ENCODE data around the gene MRPS34. TPM values are rescaled to one million over a fixed set of nuclear protein-coding genes. Genes with fewer than 3 reads are reported as not detected.

MRPS34 gene
- 242 TPM for polyA plus RNA-seq (2013, experiment 1 of 2)
- polyA plus RNA-seq (2013, experiment 2 of 2), result 246 TPM

- Histone ChIP-seq H3K23ac (ENCODE audit: low read length) (peak within 1 kb of the TSS; percentile 80), H3K4me1 (ENCODE audit: control insufficient read depth, low read depth, low read length) (no peaks in the 10 kb centered on the region), H3K4me2 (ENCODE audit: low read length) (peak within 1 kb of the TSS; percentile 85), H3K79me2 (ENCODE audit: control insufficient read depth, insufficient read depth, low read length) (peaks cover 11% of the 10 kb centered on the region), H2BK15ac (replicated peaks; ENCODE audit: low read depth) (no peak within 1 kb of the TSS), H4K5ac (ENCODE audit: low read length) (no peak within 1 kb of the TSS), H4K8ac (ENCODE audit: low read depth, low read length) (no peak within 1 kb of the TSS), H3K27ac (ENCODE audit: low read depth, low read length) (peak within 1 kb of the TSS; percentile 87), H3K4ac (ENCODE audit: low read depth, low read length) (peak within 1 kb of the TSS; percentile 79), H3K79me1 (ENCODE audit: low read length) (peaks cover 8% of the 10 kb centered on the region), H2AK5ac (ENCODE audit: low read length) (peak within 1 kb of the TSS; percentile 85), H2BK5ac (ENCODE audit: low read length) (no peak within 1 kb of the TSS), H3K36me3 (ENCODE audit: control insufficient read depth, insufficient read depth, low read length) (no peaks in the 10 kb centered on the region), H3K27me3 (ENCODE audit: insufficient read depth, low read length, poor library complexity) (no peaks in the 10 kb centered on the region), H3K9ac (ENCODE audit: low read length) (peak within 1 kb of the TSS; percentile 93), H2BK120ac (ENCODE audit: low read depth, low read length) (no peak within 1 kb of the TSS), H3K4me3 (ENCODE audit: low read length) (peak within 1 kb of the TSS; percentile 97), H3K18ac (ENCODE audit: low read length) (peak within 1 kb of the TSS; percentile 78), H3K56ac (ENCODE audit: low read length) (peak within 1 kb of the TSS; percentile 99)
- peak; percentile 92 for DNase-seq
- WGBS (ENCODE audit: extremely low coverage, insufficient coverage, low lambda C conversion rate), result no CpG with 5 or more reads among the region's 108 CpGs
Measured at GRCh38 chr16:1772908-1773702, at the start of gene MRPS34. MRPS34 (minus strand) TSS chr16:1773134; CDS start chr16:1773119, 15 bp downstream.

DNA sequence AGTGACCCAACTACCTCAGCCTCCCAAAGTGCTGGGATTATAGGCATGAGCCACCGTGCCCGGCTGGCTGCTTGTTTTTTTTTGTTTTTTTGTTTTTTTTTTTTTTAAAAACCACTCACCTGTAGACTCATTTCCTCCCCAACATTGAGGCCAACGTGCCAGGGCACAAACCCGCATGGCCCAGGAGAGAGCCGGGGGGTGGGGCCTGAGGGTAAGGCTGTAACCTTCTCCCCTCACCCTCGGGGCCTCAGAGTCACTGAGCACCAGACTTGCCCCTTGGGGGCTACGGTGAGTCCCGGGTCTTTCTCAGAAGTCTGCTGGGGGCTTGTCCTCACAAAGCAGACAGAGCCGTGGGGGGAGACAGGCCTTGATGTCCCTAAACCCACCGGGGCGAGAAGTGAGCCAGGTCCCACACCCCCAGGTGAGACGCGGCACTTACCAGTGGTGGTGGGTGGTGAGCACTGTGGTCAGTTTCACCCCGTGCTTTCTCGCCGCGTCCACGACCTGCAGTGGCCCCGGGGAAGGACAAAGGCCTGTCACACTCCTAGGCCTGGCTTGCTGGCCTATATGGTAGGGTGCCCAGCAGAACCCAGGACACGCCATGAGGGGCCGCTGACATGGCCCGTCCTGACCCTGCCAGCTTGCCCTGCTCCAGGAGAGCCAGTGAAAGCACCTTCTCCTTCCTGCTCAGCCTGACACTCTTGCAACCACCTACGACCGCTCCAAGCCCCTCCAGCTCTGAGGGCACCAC is 49.1 kb upstream of the MRPS34 start:
- Histone ChIP-seq H3K27ac (ENCODE audit: low read depth, low read length) (no peak overlapping the region), H3K56ac (ENCODE audit: low read length) (no peak overlapping the region), H3K4me2 (ENCODE audit: low read length) (no peak overlapping the region), H3K4me3 (ENCODE audit: low read length) (no peak overlapping the region), H3K18ac (ENCODE audit: low read length) (no peak overlapping the region), H3K36me3 (ENCODE audit: control insufficient read depth, insufficient read depth, low read length) (no peaks in the 10 kb centered on the region), H4K5ac (ENCODE audit: low read length) (no peak overlapping the region), H3K23ac (ENCODE audit: low read length) (no peak overlapping the region), H2BK120ac (ENCODE audit: low read depth, low read length) (no peak overlapping the region), H2BK5ac (ENCODE audit: low read length) (no peak overlapping the region), H3K9ac (ENCODE audit: low read length) (no peak overlapping the region), H3K4me1 (ENCODE audit: control insufficient read depth, low read depth, low read length) (no peaks in the 10 kb centered on the region), H4K8ac (ENCODE audit: low read depth, low read length) (no peak overlapping the region), H3K4ac (ENCODE audit: low read depth, low read length) (no peak overlapping the region), H3K79me2 (ENCODE audit: control insufficient read depth, insufficient read depth, low read length) (no peaks in the 10 kb centered on the region), H3K79me1 (ENCODE audit: low read length) (no peaks in the 10 kb centered on the region), H2BK15ac (replicated peaks; ENCODE audit: low read depth) (no peak overlapping the region), H3K27me3 (ENCODE audit: insufficient read depth, low read length, poor library complexity) (no peaks in the 10 kb centered on the region), H2AK5ac (ENCODE audit: low read length) (no peak overlapping the region)
- WGBS (ENCODE audit: extremely low coverage, insufficient coverage, low lambda C conversion rate), result no CpG with 5 or more reads among the region's 24 CpGs
- no peak for DNase-seq

- H3K18ac ChIP-seq (ENCODE audit: low read length), result no peak overlapping the region
- H3K4me1 ChIP-seq (ENCODE audit: control insufficient read depth, low read depth, low read length), result no peaks in the 10 kb centered on the region
- H3K4me3 ChIP-seq (ENCODE audit: low read length), result no peak overlapping the region
- no peak overlapping the region for H3K9ac ChIP-seq (ENCODE audit: low read length)
- no peaks in the 10 kb centered on the region for H3K36me3 ChIP-seq (ENCODE audit: control insufficient read depth, insufficient read depth, low read length)
- H4K5ac ChIP-seq (ENCODE audit: low read length), result no peak overlapping the region
- H2AK5ac ChIP-seq (ENCODE audit: low read length), result no peak overlapping the region
- no peak overlapping the region for H4K8ac ChIP-seq (ENCODE audit: low read depth, low read length)
- no peak overlapping the region for H3K27ac ChIP-seq (ENCODE audit: low read depth, low read length)
- WGBS (ENCODE audit: extremely low coverage, insufficient coverage, low lambda C conversion rate), result no CpG with 5 or more reads among the region's 12 CpGs
- no peak overlapping the region for H3K4ac ChIP-seq (ENCODE audit: low read depth, low read length)
- DNase-seq, result no peak
- no peaks in the 10 kb centered on the region for H3K79me1 ChIP-seq (ENCODE audit: low read length)
- no peak overlapping the region for H2BK120ac ChIP-seq (ENCODE audit: low read depth, low read length)
- no peak overlapping the region for H3K23ac ChIP-seq (ENCODE audit: low read length)
- H2BK5ac ChIP-seq (ENCODE audit: low read length), result no peak overlapping the region
- no peak overlapping the region for H2BK15ac ChIP-seq (replicated peaks; ENCODE audit: low read depth)
- no peak overlapping the region for H3K4me2 ChIP-seq (ENCODE audit: low read length)
- H3K27me3 ChIP-seq (ENCODE audit: insufficient read depth, low read length, poor library complexity), result no peaks in the 10 kb centered on the region
- no peaks in the 10 kb centered on the region for H3K79me2 ChIP-seq (ENCODE audit: control insufficient read depth, insufficient read depth, low read length)
- H3K56ac ChIP-seq (ENCODE audit: low read length), result no peak overlapping the region
Measured at GRCh38 chr16:1820946-1821290, 48.0 kb upstream of the MRPS34 start.

- no peak overlapping the region for H4K8ac ChIP-seq (ENCODE audit: low read depth, low read length)
- no peak overlapping the region for H3K9ac ChIP-seq (ENCODE audit: low read length)
- H3K4me2 ChIP-seq (ENCODE audit: low read length), result no peak overlapping the region
- WGBS (ENCODE audit: extremely low coverage, insufficient coverage, low lambda C conversion rate), result no CpG with 5 or more reads among the region's 25 CpGs
- no peak overlapping the region for H4K5ac ChIP-seq (ENCODE audit: low read length)
- H3K4ac ChIP-seq (ENCODE audit: low read depth, low read length), result no peak overlapping the region
- H3K79me2 ChIP-seq (ENCODE audit: control insufficient read depth, insufficient read depth, low read length), result no peaks in the 10 kb centered on the region
- H3K4me3 ChIP-seq (ENCODE audit: low read length), result no peak overlapping the region
- H3K27me3 ChIP-seq (ENCODE audit: insufficient read depth, low read length, poor library complexity), result no peaks in the 10 kb centered on the region
- H3K4me1 ChIP-seq (ENCODE audit: control insufficient read depth, low read depth, low read length), result no peaks in the 10 kb centered on the region
- H2BK15ac ChIP-seq (replicated peaks; ENCODE audit: low read depth), result no peak overlapping the region
- DNase-seq, result no peak
- no peak overlapping the region for H3K56ac ChIP-seq (ENCODE audit: low read length)
- no peak overlapping the region for H3K18ac ChIP-seq (ENCODE audit: low read length)
- no peak overlapping the region for H3K27ac ChIP-seq (ENCODE audit: low read depth, low read length)
- H2BK120ac ChIP-seq (ENCODE audit: low read depth, low read length), result no peak overlapping the region
- H2AK5ac ChIP-seq (ENCODE audit: low read length), result no peak overlapping the region
- no peaks in the 10 kb centered on the region for H3K36me3 ChIP-seq (ENCODE audit: control insufficient read depth, insufficient read depth, low read length)
- H3K79me1 ChIP-seq (ENCODE audit: low read length), result no peaks in the 10 kb centered on the region
- no peak overlapping the region for H3K23ac ChIP-seq (ENCODE audit: low read length)
- no peak overlapping the region for H2BK5ac ChIP-seq (ENCODE audit: low read length)
Measured at GRCh38 chr16:1820096-1820945, 47.4 kb upstream of the MRPS34 start.

DNA sequence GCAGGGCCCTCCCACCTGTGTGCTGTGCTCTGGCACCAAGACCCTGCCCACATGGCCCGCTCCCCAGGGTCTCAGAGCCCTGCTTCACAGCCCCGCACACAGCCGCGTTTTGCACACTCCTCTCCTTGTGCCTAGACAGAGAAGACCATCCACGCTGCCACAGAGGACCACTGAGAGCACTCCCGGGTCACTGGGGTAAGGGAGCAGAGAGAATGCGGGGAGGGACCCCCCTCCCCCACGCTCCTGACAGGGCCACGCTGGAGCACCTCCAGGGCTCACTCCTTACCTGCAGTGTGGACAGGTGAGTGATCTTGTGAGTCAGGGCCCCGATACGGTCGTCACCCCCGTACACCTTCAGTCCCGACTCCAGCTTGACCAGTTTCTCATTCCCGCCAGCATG is 46.7 kb upstream of the MRPS34 start:
- DNase-seq, result no peak
- Histone ChIP-seq H3K79me2 (ENCODE audit: control insufficient read depth, insufficient read depth, low read length) (no peaks in the 10 kb centered on the region), H2AK5ac (ENCODE audit: low read length) (no peak overlapping the region), H2BK15ac (replicated peaks; ENCODE audit: low read depth) (no peak overlapping the region), H3K9ac (ENCODE audit: low read length) (no peak overlapping the region), H3K79me1 (ENCODE audit: low read length) (no peaks in the 10 kb centered on the region), H3K4me2 (ENCODE audit: low read length) (no peak overlapping the region), H3K27me3 (ENCODE audit: insufficient read depth, low read length, poor library complexity) (no peaks in the 10 kb centered on the region), H4K8ac (ENCODE audit: low read depth, low read length) (no peak overlapping the region), H2BK5ac (ENCODE audit: low read length) (no peak overlapping the region), H3K27ac (ENCODE audit: low read depth, low read length) (no peak overlapping the region), H2BK120ac (ENCODE audit: low read depth, low read length) (no peak overlapping the region), H3K36me3 (ENCODE audit: control insufficient read depth, insufficient read depth, low read length) (no peaks in the 10 kb centered on the region), H3K18ac (ENCODE audit: low read length) (no peak overlapping the region), H4K5ac (ENCODE audit: low read length) (no peak overlapping the region), H3K23ac (ENCODE audit: low read length) (no peak overlapping the region), H3K4me3 (ENCODE audit: low read length) (no peak overlapping the region), H3K56ac (ENCODE audit: low read length) (no peak overlapping the region), H3K4ac (ENCODE audit: low read depth, low read length) (no peak overlapping the region), H3K4me1 (ENCODE audit: control insufficient read depth, low read depth, low read length) (no peaks in the 10 kb centered on the region)
- WGBS (ENCODE audit: extremely low coverage, insufficient coverage, low lambda C conversion rate), result no CpG with 5 or more reads among the region's 15 CpGs
